Measurements from ENCODE around the gene PARP1. TPM values are rescaled to one million over a fixed set of nuclear protein-coding genes. Genes with fewer than 3 reads are reported as not detected.

PARP1 gene
- 546 TPM in 2 replicates for total RNA-seq (2014; rRNA removed; shearing (Covaris generic))

DNA sequence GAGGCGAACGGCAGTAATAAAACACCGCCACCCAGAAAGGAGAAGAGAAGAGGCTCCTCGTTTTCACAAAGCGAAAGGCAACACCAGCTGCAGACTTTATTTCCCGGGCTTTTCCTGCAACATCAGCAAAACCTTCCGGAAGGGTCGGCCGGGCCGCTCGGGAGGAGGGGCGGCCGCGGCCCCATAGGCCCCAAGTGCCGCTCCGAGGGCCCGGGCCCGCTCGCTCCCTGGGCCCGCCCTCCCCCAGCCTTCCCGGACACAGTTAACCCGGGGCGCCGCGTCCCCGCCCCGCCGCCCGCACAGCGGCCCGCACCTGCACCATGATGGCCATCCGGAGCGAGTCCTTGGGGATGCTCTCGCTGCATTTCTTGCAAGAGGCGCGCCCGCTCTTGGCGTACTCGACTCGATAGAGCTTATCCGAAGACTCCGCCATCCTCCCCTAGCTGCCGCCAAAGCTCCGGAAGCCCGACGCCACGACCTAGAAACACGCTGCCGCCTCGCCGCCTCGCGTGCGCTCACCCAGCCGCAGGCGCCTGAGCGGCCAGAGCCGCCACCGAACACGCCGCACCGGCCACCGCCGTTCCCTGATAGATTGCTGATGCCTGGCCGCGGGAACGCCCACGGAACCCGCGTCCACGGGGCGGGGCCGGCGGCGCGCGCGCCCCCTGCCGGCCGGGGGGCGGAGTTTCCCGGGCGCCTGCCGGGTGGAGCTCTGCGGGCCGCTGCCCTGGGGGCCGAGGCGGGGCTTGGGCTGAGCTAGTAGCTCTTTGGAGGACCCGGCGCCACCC lies at the start of gene PARP1:
Gene PARP1, minus strand, starts transcription at position 597 of the 788 bp plus-strand sequence. Its CDS starts 164 bp downstream, at position 433.
- Histone ChIP-seq H3K4me1 (peaks cover 29% of the 10 kb centered on the region), H3K4me3 (peak within 1 kb of the TSS; percentile 92), H3K9me3 (replicated peaks) (no peaks in the 10 kb centered on the region), H3K36me3 (peaks cover under 1% of the 10 kb centered on the region), H3K27ac (peak within 1 kb of the TSS; percentile 95), H3K27me3 (no peaks in the 10 kb centered on the region)
- peak; percentile 96 to 97 for DNase-seq

DNA sequence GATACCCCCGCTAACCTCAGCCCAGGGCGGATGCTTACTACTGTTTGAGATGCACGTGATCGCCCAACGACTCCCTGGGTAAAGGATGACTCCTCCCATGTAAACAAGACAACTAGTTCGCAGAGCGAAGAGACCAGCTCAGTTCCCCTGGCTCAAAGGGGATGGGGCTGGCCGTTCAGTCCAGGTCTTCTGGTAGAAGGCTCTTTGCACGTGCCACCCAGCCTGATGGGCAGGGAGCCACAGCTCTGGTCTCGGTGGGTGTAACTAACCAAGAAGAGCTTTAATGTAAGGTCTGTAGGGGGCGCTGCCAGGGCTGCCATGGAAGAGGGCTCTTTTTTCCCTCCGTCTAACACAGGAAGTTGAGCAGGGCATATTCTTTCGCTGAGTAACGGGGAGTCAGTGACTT lies 49.4 kb upstream of the PARP1 start:
- no peak overlapping the region for H3K4me3 ChIP-seq
- H3K9me3 ChIP-seq (replicated peaks): 0 out of 2 replicates have a peak, but pooled peaks cover 4% of the 10 kb centered on the region
- no peaks in the 10 kb centered on the region for H3K4me1 ChIP-seq
- H3K36me3 ChIP-seq: no peaks in the 10 kb centered on the region
- no peaks in the 10 kb centered on the region for H3K27me3 ChIP-seq
- DNase-seq: no peak
- H3K27ac ChIP-seq: no peak overlapping the region

DNA sequence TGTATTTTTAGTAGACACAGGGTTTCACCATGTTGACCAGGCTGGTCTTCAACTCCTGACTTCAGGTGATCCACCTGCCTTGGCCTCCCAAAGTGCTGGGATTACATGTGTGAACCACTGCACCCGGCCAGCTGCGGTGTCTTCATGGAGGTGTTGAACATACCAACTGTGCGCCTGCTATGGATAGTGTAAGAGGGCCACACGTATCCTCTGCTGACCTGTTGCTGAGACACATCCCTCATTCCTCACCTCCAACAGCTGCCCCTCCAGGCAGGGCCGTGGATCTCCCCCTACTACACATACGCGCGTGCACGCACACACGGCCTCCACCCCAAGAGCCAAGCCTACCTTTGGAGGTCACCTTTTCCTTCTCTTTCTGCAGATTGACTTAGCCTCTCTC lies 48.0 kb upstream of the PARP1 start:
- H3K27me3 ChIP-seq: no peaks in the 10 kb centered on the region
- H3K27ac ChIP-seq: no peak overlapping the region
- DNase-seq: no peak
- H3K36me3 ChIP-seq: no peaks in the 10 kb centered on the region
- H3K9me3 ChIP-seq (replicated peaks): no peaks in the 10 kb centered on the region
- no peak overlapping the region for H3K4me3 ChIP-seq
- no peaks in the 10 kb centered on the region for H3K4me1 ChIP-seq

DNA sequence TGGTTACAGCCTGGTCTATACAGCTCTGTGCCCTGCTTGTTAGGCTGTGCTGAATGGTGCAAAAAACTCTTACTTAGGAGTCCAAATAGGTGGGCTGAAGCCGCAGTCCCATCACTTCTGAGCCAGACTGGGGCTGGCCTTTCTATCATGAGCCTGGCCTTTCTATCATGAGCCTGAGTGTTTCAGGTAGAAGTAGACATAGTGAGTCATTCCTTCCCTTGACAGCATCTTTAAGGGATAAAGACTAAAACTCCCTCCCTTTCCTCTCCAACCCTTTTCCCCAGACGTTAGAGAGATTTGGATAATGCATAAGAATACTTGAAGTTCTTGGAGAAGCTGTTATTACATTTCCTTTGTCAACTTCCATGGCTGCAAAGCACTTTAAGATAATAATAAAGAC lies 46.5 kb upstream of the PARP1 start:
- DNase-seq: no peak
- Histone ChIP-seq H3K36me3 (no peaks in the 10 kb centered on the region), H3K9me3 (replicated peaks) (no peaks in the 10 kb centered on the region), H3K27me3 (no peaks in the 10 kb centered on the region), H3K4me3 (no peak overlapping the region), H3K4me1 (no peaks in the 10 kb centered on the region), H3K27ac (no peak overlapping the region)

DNA sequence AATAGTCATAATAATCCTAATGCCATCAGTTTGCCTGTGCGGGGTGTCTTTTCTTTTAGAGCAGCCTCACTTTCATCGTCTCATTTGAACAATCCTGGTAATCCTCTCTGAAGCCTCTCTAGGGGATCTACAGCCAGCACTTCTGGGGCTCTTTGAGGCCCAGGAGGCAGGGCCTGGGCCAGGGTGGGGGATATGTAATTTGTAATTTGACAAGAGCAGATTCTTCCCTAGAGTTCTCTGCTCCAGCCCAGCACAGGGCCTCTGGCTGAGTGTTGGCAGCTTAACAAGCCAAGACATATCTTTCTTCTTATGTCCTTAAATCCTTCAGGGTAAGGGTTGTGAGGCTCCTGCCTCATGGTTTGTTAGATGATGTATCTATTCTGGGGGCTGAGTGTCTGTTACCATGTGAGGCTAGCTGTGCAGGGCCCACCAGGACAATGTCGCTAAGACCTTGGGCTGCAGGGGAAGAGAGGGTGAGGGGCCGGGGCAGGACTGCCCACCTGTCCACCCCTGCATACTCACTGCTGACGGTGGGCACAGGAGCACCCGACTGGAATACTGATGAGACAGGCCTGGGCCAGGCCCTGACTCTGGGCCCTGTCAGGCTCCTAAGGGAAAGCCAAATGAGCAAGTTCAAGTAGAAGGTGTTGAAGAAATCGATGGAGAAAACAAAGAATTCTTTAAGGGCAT lies 45.3 kb upstream of the PARP1 start:
- Histone ChIP-seq H3K9me3 (replicated peaks) (no peaks in the 10 kb centered on the region), H3K4me1 (no peaks in the 10 kb centered on the region), H3K27me3 (no peaks in the 10 kb centered on the region), H3K36me3 (no peaks in the 10 kb centered on the region), H3K27ac (no peak overlapping the region), H3K4me3 (no peak overlapping the region)
- no peak for DNase-seq

DNA sequence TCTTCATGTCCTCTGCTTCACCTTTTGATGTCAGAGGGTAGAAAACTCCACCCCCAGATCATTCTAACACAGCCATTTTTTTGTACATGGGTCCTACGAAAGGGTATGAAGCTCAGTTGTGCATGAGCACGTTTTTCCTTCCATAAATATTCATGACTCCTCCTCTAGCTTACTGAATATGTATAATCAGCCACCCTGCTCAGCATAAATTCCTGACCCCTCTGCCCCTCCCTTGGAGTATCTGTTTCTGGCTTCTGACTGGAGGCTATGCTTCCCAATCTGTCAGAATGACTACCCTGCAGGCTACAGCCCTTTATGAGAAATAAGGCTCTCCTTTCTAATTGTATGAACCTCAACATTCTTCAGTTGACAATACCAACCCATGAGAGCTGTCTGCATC lies 42.8 kb upstream of the PARP1 start:
- H3K4me1 ChIP-seq: no peaks in the 10 kb centered on the region
- H3K4me3 ChIP-seq: no peak overlapping the region
- 0 out of 2 replicates have a peak, but pooled peaks cover 3% of the 10 kb centered on the region for H3K27me3 ChIP-seq
- DNase-seq: no peak
- no peaks in the 10 kb centered on the region for H3K36me3 ChIP-seq
- no peaks in the 10 kb centered on the region for H3K9me3 ChIP-seq (replicated peaks)
- H3K27ac ChIP-seq: no peak overlapping the region

DNA sequence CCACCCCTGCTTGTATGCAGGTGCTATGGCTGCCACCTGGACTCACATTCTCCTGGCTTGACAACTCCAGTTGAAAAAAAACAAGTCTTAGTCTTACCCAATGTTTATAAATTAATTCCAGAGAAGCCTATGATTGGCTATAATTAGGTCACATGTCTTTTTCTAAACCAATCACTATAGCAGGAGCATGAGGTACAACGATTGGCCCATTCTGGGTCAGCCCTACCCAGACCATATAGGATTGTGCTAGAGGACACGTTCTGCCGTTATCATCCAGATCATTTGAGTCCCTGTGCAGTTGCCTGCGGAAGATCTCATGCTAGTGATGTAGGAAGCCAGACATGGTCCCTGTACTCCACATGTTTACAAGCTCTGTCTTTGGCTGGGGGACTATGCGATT lies 41.9 kb upstream of the PARP1 start:
- Histone ChIP-seq H3K27ac (no peak overlapping the region), H3K4me1 (no peaks in the 10 kb centered on the region), H3K27me3 (0 out of 2 replicates have a peak, but pooled peaks cover 3% of the 10 kb centered on the region), H3K4me3 (no peak overlapping the region), H3K36me3 (no peaks in the 10 kb centered on the region), H3K9me3 (replicated peaks) (no peaks in the 10 kb centered on the region)
- no peak for DNase-seq

DNA sequence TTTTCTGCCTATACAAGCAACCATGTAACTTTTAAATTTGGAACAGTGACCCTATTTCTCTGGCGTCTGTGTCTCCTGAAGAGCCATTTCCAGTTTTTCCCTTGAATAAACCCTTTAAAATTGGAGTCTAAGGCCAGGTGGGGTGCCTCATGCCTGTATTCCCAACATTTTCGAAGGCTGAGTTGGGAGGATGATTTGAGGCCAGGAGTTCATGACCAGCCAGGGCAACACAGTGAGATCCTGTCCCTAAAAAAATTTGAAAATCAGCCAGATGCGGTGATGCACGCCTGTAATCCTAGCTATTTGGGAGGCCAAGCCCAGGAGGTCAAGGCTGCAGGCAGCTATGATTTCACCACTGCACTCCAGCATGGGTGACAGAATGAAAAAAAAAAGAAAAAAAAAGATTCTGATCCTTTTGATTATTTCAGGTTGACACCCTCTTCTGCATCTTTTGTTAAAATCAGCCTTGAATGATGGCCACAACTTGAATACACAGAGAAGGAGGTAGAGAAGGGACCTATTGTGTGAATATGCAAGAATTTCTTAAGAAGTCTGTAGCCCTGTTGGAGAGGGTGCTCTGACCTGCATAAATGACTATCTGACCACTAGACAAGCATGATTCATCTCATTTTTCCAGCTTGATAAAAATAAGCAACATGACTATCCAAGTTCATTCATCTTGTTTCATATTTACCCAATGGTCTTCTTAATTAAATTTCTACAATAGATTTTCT lies 40.2 kb upstream of the PARP1 start:
- H3K36me3 ChIP-seq: no peaks in the 10 kb centered on the region
- no peaks in the 10 kb centered on the region for H3K4me1 ChIP-seq
- H3K27ac ChIP-seq: no peak overlapping the region
- no peaks in the 10 kb centered on the region for H3K9me3 ChIP-seq (replicated peaks)
- H3K4me3 ChIP-seq: no peak overlapping the region
- no peak for DNase-seq
- H3K27me3 ChIP-seq: 0 out of 2 replicates have a peak, but pooled peaks cover 3% of the 10 kb centered on the region

DNA sequence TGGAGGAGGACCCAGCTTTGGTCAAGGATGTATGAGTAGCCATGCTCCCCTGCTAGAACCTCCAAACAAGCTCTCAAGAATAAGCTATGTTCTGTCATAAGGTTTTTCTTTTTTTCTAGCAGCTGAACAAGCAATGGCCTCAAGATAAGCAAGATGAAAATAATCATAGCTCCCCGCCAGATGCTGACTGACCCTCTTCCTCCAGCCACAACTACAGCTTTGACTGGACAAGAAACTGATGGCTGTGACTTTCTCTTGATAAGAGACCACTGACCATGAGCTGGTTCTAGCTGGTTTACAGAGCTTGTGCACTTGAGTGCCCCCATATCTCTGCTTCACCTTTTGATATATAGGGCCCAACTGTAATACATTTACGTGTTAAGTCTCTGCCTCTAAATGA lies 38.2 kb upstream of the PARP1 start:
- peaks cover 4% of the 10 kb centered on the region; the same call in 1 of the 2 replicates for H3K9me3 ChIP-seq (replicated peaks)
- no peak overlapping the region for H3K4me3 ChIP-seq
- no peak overlapping the region for H3K27ac ChIP-seq
- no peak for DNase-seq
- H3K36me3 ChIP-seq: no peaks in the 10 kb centered on the region
- H3K27me3 ChIP-seq: 0 out of 2 replicates have a peak, but pooled peaks cover 3% of the 10 kb centered on the region
- no peaks in the 10 kb centered on the region for H3K4me1 ChIP-seq

DNA sequence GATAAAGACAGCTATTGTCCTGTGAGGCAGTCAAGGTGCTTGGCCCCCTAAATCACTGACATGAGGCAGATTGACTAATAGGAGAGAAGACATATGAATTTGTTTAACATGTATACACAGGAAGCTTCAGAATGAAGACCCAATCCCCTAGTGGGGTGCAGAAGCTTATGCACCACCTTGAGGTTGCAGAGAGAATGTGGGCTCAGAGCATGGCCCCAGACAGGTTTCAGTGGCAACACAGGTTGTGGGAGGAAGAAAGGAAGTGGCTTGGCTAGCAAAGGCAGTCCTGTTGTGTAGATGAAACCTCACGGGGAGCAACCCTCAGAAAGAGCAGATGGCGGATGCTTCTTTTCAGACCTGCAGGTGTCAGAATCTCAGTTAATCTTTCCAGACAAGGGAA lies 37.0 kb upstream of the PARP1 start:
- Histone ChIP-seq H3K27ac (no peak overlapping the region), H3K36me3 (no peaks in the 10 kb centered on the region), H3K4me1 (no peaks in the 10 kb centered on the region), H3K27me3 (0 out of 2 replicates have a peak, but pooled peaks cover 3% of the 10 kb centered on the region), H3K4me3 (no peak overlapping the region), H3K9me3 (replicated peaks) (peaks cover 4% of the 10 kb centered on the region; the same call in 1 of the 2 replicates)
- DNase-seq: no peak

DNA sequence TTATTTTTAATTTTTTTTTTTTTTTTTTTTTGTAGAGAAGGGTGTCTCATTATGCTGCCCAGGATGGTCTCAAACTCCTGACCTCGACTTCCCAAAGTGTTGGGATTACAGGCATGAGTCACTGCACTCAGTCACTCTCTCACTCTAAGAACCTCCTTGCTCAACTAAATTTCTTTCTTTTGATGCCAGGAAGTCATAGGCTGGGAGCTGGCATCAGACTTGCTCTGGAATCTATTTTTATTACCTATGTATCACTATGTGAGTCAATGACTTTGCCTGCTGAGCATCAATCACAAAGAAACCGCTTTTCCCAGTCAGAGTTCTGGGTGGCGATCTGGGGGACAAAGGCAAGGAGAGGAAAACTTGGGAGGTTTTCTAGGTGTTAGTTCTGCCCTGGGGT lies 35.5 kb upstream of the PARP1 start:
- H3K9me3 ChIP-seq (replicated peaks): peaks cover 4% of the 10 kb centered on the region; the same call in 1 of the 2 replicates
- no peak overlapping the region for H3K4me3 ChIP-seq
- no peaks in the 10 kb centered on the region for H3K36me3 ChIP-seq
- H3K27me3 ChIP-seq: 0 out of 2 replicates have a peak, but pooled peaks cover 3% of the 10 kb centered on the region
- no peak overlapping the region for H3K27ac ChIP-seq
- H3K4me1 ChIP-seq: no peaks in the 10 kb centered on the region
- DNase-seq: no peak

DNA sequence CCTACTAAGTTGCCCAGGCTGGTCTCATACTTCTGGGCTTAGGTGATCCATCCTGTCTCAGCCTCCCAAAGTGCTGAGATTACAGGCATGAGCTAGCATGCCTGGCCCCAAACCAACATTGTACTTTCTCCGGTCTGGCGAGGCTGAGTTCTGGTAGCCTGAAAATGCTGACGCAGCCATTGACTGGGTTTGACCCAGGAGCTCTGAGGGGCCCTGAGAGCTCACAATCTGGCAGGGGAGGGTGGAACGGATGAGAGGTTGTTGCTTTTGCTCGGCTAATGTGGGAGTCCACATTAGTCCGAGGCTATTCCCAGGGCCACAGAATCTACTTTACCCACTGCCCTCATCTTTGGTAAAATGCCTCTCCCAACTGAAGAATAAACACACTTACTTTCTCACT lies 35.1 kb upstream of the PARP1 start:
- Histone ChIP-seq H3K27me3 (0 out of 2 replicates have a peak, but pooled peaks cover 3% of the 10 kb centered on the region), H3K9me3 (replicated peaks) (peaks cover 4% of the 10 kb centered on the region; the same call in 1 of the 2 replicates), H3K4me3 (no peak overlapping the region), H3K4me1 (no peaks in the 10 kb centered on the region), H3K36me3 (no peaks in the 10 kb centered on the region), H3K27ac (no peak overlapping the region)
- DNase-seq: no peak

DNA sequence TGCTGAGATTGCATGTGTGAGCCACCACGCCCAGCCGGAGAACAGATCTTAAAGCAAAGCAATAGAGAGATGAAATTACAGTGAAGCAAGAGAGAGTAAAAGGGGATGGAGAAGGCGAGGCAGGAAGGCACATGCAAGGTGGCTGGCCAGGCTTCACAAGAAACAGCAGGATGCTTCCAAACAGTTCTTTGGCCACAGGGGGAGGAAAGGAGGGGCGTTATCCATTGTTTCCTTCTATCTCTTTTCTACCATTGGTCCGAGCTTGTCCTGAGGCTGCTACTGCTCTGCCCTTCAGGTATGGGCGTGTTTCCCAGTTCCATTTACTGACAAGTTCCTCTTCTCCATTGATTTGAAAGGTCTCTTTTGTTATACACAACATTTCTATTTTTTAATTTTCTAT lies 33.7 kb upstream of the PARP1 start:
- DNase-seq: no peak
- H3K36me3 ChIP-seq: no peaks in the 10 kb centered on the region
- no peaks in the 10 kb centered on the region for H3K4me1 ChIP-seq
- H3K9me3 ChIP-seq (replicated peaks): peaks cover 4% of the 10 kb centered on the region; the same call in 1 of the 2 replicates
- no peaks in the 10 kb centered on the region for H3K27me3 ChIP-seq
- H3K4me3 ChIP-seq: no peak overlapping the region
- H3K27ac ChIP-seq: no peak overlapping the region

DNA sequence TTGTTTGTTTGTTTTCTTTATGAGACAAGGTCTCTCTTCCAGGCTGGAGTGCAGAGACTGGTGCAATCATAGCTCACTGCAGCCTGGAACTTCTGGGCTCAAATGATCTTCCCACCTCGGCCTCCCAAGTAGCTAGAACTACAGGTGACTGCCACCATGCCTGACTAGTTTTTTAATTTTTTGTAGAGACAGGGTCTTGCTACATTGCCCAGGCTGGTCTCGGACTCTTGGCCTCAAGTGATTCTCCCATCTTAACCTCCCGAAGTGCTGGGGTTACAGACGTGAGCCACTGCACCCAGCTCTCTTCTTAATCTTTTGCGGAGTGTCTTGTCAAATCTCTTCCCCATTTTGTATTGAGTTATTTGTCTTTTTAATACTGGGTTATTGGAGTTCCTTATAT lies 32.6 kb upstream of the PARP1 start:
- no peaks in the 10 kb centered on the region for H3K27me3 ChIP-seq
- no peak overlapping the region for H3K27ac ChIP-seq
- no peak for DNase-seq
- peaks cover 4% of the 10 kb centered on the region; the same call in 1 of the 2 replicates for H3K9me3 ChIP-seq (replicated peaks)
- H3K4me3 ChIP-seq: no peak overlapping the region
- H3K4me1 ChIP-seq: no peaks in the 10 kb centered on the region
- no peaks in the 10 kb centered on the region for H3K36me3 ChIP-seq

DNA sequence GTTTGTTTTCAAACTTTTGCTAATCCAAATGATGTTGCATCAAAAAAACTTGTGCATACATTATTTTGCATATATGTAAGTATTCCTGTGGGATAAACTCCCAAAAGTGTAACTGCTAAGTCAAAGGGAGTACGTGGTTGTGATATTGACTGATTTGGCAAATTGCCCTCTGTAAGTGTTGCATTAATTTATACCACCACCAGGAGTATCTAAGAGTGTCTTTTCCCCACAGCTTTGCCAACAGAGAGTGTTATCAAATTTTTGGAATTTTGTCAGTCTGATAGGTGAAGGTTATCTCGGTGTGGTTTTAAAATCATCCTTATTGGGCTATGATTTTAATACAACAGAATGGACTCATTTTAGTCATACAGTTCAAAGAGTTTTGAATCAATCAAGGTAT lies 30.1 kb upstream of the PARP1 start:
- Histone ChIP-seq H3K36me3 (no peaks in the 10 kb centered on the region), H3K9me3 (replicated peaks) (peaks cover 4% of the 10 kb centered on the region; the same call in 1 of the 2 replicates)

More for the DNA sequence above, 30.1 kb upstream of the PARP1 start:
- DNase-seq: peak in 1 of 2 experiments; percentile 23
- no peak overlapping the region for H3K27ac ChIP-seq
- no peak overlapping the region for H3K4me3 ChIP-seq
- H3K4me1 ChIP-seq: no peaks in the 10 kb centered on the region
- no peaks in the 10 kb centered on the region for H3K27me3 ChIP-seq
